GM19463 (cell line): ENCODE results near the gene PLAAT1.

Source experiments
- ATAC-seq: cut with Tn5 transposase; IDR thresholded peaks from one replicate; pipeline ENCODE4 v1.9.1; 2021; ENCODE audit warnings: mild to moderate bottlenecking, moderate library complexity; ENCODE audit not compliant: unreplicated experiment

Gene PLAAT1

DNA sequence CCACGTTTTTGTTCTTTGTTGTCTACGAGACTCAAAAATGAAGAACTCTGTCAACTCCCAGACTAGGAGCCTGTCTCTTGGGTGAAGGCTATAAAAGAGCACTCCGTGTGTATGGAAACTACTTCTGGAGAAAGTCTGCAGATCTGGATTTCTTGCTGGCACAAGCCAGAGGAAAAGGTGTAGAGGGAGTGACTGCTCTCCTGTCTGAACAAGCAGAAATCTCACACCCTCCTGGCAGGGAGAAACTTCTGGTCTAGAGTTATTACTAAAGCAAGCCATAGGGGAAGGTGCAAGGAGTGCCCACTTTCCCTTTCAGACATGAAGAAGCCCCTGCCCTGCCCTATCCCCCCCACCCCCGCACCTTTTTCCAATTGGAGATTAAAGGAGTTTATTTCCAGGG, 9.5 kb downstream of the PLAAT1 start:
- no peak for ATAC-seq

DNA sequence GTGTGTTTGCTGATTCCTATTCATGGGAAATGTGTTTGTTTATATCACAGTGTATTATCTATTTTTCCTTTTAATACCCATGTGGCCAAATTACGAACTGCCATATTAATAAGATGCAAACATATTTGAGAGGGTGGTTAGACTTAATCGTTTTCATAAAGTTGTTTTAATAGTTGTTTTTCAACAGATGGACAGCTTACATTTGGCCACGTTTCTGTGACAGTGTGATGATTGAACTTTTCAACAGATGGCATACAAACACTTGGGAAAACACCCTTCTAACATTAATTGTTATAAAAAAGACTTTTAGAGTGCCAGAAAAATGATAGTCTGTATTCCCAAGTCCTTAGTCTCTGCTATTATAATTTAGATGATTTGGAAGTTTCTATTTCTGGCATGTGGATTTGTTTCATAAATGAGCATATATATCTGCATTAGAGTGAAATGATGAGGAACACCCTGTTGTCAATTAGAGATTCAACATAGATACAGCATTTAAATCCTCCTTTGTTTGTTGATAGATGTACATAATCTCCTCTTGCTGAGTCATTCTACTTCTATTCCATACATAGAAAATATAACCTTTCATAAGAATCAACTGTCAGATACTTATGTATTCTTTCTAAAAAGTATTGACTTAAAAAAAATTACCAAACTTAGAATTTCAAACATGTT, 13.1 kb downstream of the PLAAT1 start:
- no peak for ATAC-seq

DNA sequence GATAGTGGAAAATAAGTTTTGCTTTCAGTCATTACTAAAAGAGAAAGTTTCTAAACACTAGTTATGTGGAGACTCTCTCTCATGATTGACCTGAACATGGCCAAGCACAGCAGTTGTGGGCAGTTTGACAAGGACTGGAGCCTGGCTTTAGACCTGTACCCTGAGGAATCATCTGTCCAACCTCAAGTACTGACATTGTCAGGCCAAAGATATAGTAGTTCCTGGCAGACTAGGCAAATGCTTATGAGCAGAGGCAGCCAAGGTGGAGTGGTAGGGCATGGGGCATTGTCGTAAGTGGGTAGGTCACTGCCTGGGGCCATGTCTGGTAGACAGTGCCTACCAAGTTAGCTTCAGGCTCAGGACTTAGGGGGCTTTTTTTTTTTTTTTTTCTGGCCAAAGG, 20.9 kb downstream of the PLAAT1 start:
- no peak for ATAC-seq

DNA sequence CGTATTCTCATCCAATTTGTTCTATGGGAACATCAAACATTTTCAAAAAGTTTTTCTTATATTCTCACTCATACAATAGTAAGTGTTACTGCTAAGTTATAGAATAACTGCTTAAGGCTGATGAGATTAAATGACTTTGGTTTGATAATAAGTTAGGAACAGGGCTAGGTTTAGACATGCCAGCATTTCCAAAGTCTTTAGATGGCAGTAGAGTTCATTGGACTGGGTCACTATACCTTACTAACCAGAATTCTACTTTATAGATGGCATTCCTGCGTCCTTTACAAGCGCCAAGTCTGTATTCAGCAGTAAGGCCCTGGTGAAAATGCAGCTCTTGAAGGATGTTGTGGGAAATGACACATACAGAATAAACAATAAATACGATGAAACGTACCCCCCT, 21.7 kb downstream of the PLAAT1 start:
- ATAC-seq = no peak

DNA sequence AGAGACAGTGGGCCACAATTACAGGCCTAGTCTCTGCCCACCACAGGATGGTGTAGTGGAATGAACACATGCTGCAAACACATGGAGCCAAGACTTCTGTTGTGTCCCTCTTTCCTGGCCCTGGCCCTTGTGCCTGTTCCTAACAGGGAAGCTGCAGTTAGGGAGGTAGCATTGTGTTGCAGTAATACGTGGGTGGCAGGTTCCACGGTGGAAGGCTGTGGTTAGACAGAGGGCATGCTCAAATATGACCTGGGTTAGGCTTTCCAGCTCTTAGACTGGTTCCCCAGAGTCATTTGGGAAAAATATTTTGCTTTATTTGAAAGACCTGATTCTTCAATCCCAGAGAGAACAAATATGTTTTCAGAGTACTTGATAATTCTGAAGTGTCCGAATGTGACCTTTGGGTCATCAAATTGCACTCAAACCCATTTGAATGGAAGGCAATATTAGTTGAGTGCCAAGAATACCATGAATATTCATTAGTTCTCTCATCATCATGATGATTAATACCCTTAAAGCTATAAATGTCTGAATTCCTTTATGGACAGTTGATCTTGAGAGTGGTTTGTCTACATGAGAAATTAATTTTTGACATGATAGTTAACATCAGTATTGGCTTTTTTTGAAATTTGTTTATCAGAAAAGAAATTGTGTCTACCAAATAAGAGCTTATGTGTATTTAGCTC, 28.5 kb downstream of the PLAAT1 start:
- no peak for ATAC-seq

DNA sequence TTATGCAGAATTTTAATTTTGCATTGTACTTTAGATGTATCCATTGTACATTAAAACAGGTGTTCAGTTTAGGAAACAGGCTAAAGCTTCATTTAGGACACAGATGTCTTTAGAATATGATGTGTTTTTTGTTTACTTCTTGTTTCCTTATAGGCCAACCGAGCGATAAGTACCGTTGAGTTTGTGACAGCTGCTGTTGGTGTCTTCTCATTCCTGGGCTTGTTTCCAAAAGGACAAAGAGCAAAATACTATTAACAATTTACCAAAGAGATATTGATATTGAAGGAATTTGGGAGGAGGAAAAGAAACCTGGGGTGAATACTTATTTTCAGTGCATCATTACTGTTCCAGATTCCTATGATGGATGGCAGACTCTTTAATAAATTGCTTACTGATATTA, 29.4 kb downstream of the PLAAT1 start:
- ATAC-seq = no peak

DNA sequence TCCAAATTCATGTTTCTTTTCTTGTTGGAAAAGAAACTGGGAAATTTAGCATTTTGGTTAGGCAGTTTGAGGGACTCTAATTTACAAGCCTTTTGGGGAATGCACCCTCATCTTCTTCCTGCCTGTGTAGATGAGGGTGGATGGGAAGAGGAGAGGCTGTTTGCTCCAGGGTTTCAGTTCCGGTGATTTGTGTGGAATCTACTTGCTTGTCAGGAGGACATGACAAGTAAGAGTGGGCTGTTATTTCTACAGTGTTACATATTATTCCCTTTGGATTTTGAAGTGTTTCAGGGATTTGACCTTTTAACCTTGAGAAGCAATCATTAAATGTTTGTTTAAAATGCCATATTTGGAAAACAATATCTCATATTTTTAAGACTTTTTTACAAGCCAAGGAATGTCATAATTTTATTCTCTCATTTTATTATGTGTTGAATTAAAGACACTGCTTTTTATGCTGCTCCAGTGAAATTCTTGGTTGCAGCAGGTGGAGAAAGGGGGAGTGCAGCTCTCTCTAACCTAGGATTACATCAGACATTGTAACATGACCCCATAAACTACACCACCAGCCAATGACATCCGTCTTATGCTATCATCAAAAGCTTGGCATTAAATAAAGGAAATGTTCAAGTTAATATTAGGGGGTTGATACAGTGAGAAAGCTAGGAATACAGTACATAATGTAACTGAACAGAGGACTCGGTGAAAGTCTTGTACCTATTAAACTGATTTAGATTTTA, 30.2 kb downstream of the PLAAT1 start:
- no peak for ATAC-seq

DNA sequence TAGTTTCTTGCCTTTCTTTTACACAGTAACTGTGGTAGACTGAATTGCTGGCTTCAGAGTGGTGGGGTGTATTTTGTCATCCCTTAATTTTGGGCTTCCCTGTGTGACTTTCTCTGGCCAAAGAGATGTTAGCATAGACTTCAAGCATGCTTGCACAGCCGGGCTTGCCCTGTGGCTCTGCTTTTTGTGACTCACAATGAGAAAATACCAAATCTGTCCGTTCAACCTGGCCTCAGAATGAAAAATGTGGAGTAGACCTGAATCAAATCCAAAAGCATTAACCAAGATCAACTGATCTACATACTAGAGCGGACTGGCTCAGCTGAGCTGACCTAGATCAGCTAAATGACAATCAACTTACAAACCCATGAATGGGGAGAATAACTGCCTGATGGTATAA, 51.4 kb downstream of the PLAAT1 start:
- no peak for ATAC-seq

DNA sequence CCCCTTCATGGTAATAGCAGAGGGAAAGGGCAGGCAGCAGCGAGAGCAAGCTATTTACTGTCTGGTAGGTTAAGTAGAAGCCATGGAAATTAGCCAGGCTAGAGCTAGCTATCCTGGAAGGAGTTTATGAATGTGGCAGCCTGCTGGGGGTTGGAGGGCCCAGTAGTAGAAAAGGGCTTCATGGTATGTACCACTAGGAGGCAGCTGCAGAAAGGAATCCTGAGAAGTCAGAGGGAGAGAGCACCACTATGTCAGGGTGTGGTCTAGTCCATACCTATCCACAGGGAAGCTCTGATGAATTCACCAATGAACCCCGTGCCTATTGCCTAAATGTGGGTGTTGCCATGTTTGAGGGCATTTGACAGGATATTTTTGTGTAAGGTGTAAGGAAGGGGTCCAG, 55.0 kb downstream of the PLAAT1 start:
- ATAC-seq = no peak

DNA sequence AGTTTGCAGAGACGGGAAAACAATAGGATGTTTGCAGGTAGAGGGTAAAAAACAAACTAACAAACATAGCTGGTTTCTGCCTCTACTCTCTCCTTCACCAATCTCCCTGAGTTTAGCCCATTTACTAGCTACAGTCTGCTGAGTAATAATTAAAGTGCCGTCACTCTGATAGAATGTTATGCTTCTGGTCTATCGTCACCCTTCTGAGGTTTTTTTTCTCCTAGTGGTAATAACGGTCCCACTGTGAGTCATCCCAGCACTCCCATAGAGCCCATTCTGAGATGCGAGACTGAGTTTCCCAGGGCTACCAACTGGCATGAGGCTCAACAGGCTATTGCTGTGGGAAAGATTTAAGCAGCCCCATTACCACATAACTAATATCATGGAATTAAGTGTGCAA, 56.4 kb downstream of the PLAAT1 start:
- no peak for ATAC-seq

DNA sequence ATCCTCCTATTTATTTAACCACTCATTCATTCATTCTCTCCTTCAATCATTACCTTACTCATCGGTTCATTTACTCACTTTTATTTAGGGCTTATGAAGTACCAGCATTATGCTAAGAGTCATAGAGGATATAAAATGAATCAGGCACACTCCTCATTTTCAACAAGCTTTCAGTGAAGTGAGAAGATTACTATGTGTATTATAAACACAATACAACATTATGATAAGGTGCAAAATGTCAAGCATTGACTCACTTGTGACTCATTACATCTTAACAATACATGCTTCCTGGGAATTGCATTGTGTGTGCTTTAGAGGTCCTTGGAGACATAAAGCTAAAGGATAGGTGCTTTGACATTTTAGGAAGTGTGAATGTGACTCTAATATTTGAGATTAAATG, 60.4 kb downstream of the PLAAT1 start:
- no peak for ATAC-seq

DNA sequence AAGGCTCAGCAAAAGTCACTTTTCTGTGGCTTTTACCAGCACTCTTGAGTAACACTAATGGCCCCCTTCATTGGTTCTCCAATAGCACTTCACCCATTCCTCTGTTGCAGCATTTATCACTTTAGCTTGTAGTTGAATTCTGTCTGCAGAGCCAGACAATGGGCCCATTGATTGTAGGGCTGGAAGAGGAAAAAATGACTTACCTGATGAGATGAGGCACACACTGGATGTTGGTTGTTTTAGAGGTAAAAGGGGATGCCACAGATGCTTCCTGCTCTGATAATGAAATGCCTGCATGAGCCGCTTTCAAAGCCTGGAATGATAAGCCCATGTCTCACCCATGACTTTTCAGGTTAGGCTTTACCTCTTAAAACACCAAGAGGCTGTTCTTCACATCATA, 64.3 kb downstream of the PLAAT1 start:
- ATAC-seq = no peak

DNA sequence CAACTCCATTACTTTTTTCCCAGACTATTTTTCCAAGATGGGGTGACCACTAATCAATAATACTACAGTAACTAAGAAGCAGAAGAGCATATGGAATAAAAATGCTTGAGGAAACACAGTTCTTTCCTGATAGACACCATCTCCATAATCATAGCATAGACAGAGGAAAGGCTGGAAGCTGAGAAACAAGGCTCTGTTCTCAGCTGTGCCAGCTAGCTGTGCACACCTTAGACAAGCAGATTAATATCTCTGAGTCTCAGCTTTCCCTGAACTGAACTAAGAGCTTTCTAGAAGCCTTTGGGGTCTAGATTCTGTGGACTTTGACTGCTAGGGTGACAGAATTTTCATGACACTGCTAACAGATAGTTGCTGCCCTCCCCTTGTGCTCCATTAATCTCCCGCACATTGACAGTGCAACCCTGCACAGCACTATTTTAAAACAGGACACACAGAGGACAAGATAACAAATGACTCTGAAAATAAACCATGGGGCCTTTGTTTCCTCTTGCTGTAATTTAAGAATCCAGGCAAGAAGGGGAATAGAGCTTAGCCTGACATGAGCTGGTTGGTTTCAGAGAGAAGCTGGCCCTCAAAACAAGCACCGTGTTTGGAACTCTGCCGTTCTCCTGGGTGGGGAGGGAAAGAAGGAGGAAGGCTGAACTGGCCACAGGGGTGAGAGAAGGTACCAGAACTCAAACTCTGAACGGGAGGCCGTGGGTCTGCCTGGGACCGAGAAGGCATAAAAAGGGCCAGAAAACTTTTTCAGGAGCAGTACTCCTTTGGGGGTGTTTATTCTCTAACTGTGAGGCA, 70.1 kb downstream of the PLAAT1 start:
- ATAC-seq = no peak

DNA sequence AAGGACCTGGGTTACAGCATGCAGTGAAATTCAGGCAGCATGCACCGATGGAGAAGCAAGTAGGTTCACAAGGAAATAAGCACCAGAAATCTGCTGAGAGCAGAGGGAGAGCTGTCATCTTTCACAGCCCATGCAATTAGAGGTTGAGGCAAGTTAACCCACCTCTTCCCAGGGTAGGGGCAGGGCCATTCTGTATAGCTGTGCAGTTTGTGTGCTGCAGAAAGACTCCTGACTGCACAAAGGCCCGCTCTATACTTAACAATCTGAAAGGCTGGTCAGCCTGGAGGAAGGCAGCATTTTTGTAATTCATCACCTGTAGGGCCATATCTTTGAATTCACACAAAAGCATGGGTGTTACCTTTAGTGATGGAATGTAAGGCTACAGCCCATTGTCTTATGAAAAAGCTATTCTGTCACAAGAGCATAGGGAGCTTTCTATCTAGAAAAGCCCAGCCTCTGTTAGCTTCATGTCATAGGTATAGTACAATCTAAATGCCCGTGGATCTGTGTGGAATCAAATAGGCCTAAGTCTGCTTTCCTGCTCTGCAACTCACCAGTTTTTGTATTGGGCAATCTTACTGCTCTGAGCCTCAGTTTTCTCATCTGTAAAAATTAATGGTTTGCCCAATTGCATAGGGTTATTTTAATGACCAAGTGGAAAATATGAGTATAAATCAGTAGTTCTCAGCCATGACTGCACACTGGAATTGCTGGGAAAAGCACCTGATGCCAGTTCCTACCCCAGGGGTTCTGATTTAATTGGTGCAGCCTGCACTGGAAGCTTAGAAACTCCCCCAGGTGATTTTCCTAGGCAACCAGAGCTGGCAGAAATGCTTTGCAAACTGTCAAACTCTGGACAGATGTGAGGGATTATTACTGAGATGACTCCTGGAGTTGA, 72.3 kb downstream of the PLAAT1 start:
- ATAC-seq = no peak

DNA sequence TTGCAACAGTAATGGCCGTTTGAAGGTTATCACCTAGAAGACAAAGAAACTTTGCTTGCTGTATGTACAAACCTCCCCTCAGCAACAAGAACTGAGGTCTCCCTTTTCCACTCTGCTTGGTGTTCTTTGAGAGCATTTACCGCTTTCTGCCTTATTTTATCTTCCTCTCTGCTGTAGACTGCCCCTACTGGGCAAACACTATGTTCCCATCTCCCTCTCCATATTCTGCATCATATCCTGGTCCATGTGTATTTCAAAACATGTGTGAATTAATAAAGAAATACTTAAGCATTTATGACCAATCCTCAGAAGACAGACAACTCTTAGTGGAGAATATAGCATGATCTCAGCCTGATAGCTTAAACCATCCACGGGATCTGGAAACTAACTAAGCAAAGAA, 73.1 kb downstream of the PLAAT1 start:
- no peak for ATAC-seq

DNA sequence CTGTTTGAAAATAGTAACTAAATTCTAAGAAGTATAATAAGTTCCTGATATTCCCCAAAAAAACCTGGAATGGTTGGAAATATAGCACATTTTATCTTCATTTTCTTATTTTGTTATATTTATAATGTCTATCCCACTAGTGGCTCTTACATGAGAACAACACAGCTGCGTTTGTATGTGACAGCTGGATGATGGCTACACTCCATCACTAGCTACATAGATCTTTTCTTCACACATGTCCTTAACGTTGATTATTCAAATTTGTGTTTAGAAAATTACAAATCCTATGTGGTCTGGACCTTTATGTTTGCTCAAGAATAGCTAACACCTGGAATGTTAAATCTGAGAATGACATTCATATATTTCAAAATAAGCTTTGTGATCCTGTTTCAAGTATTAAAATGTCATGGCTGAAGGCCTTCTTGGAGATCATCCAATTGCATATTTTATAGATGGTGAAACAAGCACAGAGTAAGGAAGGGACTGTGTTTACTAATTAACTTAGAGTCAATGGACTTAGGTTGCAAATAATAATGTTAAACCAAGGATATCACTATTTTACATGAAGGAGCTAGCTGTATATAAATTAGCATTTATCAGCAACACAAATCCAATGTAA, 76.8 kb downstream of the PLAAT1 start:
- ATAC-seq = no peak
